Pons (tissue), 1 donor: Measurements from ENCODE around the gene ENTPD7.

Source experiments
- DNase-seq: peaks from one replicate; pipeline ENCODE4 v3.0.0-alpha.2; 2016; ENCODE audit warnings: low spot score

The ENTPD7 gene

DNA sequence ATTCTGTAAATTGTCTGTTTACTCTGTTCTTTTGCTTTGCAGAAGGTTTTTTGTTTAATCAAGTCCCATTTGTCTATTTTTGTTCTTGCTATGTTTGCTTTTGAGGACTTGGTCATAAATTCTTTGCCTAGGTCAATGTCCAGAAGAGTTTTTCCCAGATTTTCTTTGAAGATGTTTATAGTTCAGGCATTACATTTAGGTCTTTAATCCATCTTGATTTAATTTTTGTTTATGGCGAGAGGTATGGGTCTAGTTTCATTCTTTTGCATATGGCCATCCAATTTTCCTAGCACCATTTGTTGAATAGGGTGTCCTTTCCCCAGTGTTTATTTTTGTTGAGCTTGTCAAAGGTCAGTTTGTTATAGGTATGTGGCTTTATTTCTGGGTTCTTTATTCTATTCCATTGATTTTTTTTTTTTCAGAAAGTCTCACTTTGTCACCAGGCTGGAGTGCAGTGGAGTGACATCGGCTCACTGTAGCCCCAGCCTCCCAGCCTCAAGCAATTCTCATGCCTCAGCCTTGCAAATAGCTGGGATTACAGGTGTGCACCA is 11.6 kb upstream of the ENTPD7 start:
- DNase-seq, result no peak

GRCh38 chr10:99648717-99649116 is 10.6 kb upstream of the ENTPD7 start:
- no peak for DNase-seq

DNA sequence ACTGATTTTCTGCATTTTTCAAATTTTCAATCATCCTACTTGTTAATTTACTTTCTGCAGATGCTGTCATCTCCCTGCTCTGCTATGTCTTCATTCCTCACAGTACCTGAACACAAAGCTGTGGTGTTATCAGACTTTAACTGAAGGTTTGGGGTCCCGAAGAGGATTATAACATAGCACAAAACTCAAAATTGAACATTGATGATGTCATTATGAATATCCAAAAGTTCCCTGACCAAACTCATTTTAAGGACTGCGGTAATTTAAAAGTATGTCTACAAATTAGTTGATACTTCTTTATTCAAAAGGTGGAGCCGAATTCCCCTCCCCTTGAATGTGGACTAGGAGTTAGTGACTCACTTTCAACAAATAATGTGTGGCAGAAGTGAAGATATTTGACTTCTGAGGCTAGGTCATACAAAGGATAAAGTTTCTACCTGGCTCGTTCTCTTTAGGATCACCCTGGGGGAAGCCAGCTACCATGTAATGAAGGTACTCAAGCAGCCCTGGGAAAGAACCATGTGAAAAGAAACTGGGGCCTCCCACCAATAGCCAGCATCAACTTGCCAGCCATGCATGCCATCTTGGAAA is 6.4 kb upstream of the ENTPD7 start:
- DNase-seq, result no peak

DNA sequence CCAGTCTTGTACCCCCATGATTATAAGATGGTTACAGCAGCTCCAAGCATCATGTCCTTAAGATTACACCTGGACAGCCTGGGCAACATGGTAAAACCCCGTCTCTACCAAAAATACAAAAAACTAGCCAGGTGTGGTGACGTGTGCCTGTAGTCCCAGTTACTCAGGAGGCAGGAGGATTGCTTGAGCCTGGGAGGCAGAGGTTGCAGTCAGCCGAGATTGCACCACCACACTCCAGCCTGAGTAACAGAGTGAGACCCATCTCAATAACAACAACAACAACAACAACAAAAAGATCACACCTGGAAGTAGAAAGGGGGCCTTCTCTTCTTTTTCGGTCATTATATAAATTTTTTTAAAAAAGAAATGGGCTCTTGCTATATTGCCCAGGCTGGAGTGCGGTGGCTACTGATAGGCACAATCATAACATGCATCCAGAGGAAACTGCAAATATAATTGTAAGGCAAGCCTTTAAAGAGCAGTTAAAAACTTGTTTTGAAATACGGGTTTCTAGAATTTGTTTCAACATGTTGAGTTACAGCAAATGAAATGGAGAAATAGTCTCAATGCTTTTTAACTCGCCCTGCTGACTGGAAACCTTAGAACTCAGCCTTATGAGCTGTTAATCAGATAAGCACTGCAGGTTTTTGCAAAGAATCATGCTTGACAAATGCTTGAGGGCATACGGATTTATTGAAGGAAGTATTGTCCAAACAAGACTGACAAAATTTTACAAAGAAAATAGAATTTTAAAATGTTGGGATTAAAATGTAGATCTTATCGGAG is 4.7 kb upstream of the ENTPD7 start:
- no peak for DNase-seq

- no peak for DNase-seq
Measured at GRCh38 chr10:99656199-99657064, 2.9 kb upstream of the ENTPD7 start.

- no peak for DNase-seq
Measured at GRCh38 chr10:99658622-99659030, 683 bp upstream of the ENTPD7 start.

DNA sequence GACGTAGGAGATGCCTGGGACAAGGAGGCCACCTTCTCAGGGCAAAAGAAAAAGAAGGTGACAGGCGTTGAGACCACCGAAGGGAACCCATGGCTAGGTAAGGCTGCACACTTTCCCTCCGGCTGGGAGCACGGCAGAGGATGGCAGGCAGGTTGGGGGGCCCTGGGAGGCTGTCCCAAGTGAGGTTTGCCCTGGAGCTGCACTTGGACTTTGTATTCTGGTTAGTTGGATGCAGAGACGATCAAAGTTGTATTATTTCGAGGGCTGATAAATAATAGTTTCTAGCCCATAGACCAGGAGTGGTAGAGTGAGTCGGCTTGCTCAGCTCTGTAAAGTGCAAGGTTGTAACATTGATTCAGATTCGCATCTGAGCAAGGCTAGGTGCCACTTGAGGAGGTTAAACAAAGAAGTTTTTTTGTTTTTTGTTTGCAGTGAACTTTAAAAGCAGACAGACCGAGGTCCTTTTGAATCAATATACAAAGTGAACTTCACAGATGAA is 608 bp downstream of the ENTPD7 start:
- no peak for DNase-seq

DNA sequence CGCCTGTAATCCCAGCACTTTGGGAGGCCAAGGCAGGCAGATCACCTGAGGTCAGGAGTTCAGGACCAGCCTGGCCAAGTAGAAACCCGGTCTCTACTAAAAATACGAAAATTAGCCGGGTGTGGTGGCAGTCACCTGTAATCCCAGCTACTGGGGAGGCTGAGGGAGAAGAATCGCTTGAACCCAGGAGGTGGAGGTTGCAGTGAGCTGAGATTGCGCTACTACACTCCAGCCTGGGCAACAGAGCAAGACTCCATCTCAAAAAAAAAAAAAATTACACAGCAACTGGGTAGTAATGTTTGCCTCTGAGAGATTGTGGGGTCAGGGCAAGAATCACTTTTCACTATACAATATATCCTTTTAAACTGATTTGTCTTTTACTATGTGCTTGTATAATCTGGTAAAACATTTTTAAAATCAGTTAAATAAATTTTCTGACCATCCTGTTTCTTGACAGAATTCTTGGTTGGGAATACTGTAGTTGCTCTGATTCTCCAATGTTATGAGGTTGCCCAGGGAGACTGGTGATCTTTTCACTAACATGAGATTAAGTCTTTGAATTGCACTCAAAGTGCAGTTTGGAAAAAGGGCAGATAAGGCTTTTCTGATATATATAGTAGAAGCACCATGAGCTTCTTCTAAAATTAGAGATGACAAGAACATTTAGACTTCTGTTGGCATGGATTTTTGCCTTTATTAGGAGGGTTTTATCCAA is 1.5 kb downstream of the ENTPD7 start:
- no peak for DNase-seq

DNA sequence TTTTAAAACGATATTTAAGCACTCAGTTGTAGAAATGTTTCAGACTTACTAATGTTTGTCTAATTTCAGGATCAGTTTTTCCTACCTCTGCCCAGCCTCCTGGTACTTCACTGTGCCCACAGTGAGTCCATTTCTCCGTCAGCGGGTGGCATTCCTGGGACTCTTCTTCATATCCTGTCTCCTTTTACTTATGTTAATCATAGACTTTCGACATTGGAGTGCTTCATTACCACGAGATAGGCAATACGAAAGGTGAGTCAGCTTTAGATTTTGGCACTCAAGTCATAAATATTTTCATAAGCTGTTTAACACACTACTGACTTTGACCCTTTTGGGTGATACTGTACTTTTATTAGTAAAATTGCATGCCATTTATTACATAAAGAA is 2.1 kb downstream of the ENTPD7 start:
- DNase-seq, result no peak

- no peak for DNase-seq
Measured at GRCh38 chr10:99665304-99665703, 6.0 kb downstream of the ENTPD7 start.

- no peak for DNase-seq
Measured at GRCh38 chr10:99667108-99667751, 7.9 kb downstream of the ENTPD7 start.

GRCh38 chr10:99671386-99671785 is 12.1 kb downstream of the ENTPD7 start:
- DNase-seq, result no peak

DNA sequence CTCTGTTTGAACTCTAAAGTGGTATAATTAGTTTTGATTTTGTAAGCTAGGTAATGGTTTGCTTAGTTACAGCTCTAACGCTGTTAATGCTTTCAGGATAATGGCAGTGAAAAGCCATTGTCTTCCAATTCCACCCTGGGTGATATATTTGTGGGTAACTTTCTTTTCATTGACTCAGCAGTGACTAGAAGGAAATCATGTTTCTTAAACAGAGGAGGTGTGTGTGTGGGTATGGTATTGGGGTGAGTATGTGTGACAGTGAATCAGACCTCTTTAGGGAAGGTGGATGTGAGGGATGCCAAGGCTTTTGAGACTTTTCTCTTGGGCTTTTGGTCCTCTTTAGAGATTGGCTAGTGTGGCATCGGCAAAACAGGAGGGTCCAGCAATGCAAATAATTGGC is 13.6 kb downstream of the ENTPD7 start:
- no peak for DNase-seq

GRCh38 chr10:99673492-99673891 is 14.2 kb downstream of the ENTPD7 start:
- no peak for DNase-seq

DNA sequence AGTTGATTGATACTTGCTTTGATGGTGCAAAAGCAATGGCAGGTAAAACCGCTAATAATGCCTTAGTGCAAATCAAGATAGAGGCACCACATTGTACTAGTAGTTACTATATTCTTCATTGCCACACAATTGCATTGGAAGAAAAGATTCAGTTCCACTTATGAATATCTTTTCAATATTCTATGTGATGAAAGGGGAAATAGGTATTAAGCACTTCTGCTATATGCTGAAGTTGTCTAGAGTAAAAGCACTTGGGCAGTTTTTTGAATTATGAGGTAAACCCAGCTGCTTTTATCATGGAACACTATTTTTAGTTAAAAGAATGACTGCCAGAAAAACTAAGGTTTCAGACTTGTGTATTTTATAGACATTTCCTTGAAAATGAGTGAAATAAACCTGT is 15.5 kb downstream of the ENTPD7 start:
- DNase-seq, result no peak

GRCh38 chr10:99676426-99676825 is 17.1 kb downstream of the ENTPD7 start:
- no peak for DNase-seq

DNA sequence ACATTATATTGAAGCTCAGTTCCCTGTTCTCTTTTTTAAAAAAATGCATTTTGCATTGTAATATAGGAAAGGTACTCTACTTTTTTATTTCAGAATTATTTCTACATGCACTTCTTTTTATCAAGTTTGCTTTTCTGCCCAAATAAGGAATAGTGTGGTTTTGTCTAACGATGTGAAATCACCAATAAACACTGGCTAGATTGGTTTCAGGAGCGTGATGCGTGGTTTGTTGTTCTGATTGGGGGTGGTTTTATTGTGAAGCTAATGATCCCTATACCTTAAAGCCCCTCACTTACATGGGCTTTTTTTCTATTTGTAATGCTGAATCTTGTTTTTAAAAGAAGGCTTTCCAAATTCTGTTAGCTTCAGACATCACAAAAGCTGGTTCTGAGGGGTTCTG is 17.6 kb downstream of the ENTPD7 start:
- DNase-seq, result no peak

DNA sequence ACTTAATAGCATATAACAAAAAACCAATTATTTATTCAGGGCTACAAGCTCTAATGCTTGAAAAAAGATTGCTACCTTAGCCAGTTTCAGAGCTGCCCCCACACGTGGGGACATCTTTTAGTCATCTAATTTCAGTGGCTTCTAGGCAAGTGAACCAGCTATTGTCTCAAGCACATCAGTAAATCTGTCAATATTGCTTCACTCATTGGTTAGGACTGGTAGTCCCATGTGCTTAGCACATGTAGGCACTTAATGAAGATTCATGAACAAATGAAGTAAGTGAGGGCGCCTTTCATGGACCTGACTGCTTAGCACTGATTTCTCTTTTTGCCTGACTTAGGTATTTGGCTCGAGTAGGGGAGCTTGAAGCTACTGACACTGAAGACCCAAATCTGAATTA is 19.6 kb downstream of the ENTPD7 start:
- no peak for DNase-seq

DNA sequence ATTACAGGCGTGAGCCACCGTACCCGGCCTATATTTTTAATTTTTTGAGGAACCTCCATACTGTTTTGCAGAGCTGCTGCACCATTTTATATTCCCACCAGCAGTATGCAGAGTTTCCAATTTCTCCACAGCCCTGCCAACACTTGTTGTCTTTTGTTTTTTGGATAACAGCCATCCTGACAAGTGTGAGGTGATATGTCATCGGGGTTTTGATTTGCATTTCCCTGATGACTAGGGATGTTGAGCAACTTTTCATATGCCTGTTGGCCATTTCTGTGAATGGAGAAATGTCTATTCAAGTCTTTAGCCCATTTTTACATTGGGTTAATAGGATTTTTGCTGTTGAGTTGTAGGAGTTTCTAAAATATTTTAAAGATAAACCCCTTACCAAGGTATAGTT is 22.2 kb downstream of the ENTPD7 start:
- no peak for DNase-seq

GRCh38 chr10:99682032-99682431 is 22.7 kb downstream of the ENTPD7 start:
- no peak for DNase-seq

DNA sequence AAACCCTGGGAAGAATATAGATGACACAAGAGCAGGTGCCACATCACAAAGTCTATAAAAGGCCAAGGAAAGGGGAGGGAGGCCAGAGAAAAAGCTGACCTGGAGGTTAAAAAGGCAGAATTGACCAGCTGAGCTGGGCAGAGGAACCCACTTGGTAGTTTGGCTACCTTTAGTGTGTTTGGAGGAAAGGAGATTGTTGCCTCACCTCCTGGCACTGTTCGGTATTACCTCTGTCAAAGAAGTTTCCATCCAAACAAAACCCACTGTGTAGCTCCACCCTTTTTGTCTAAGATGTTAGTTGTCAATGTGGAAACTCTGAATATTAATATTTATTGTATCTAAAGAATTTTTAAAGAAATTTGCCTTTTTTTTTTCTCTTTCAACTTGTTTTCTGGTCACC is 23.4 kb downstream of the ENTPD7 start:
- DNase-seq, result no peak
